ENCODE data around the gene GYS2.

- no peak for TF ChIP-seq EZH2 (IDR thresholded peaks at IDR 0.05; ENCODE audit: low read length, unreplicated experiment)
- no peak for TF ChIP-seq CTCF (conservative IDR thresholded peaks at IDR 0.05; ENCODE audit: low read depth, low read length)
These were observed 61.5 kb downstream of the GYS2 start for GRCh38 chr12:21543151-21543550.

All from PC-3 (cell line).